ENCODE results near the gene KIF4A. TPM values are rescaled to one million over a fixed set of nuclear protein-coding genes. Genes with fewer than 3 reads are reported as not detected.

Gene KIF4A
- total and polyA plus RNA-seq, 9 of the 15 experiments (the other 6 are each of a cell fraction or from before 2014, with no cell fraction given), result 13.0 to 42.7 (median 35.9) TPM

GRCh38 chrX:70331161-70331560 is 41.3 kb downstream of the KIF4A start:
- Histone ChIP-seq H3K27ac (ENCODE audit: extremely low read depth, low read depth, low read length) (no peak overlapping the region), H4K20me1 (replicated peaks; ENCODE audit: control insufficient read depth, insufficient read depth, low read length) (no peaks in the 10 kb centered on the region), H3K4me1 (replicated peaks in 1 of 2; ENCODE audit: control insufficient read depth in 2 of 2, insufficient read depth in 2 of 2, low read length in 2 of 2) (no peaks in the 10 kb centered on the region), H3K9me3 (replicated peaks; ENCODE audit: control insufficient read depth, insufficient read depth, low read depth, low read length) (no peaks in the 10 kb centered on the region), H3K9ac (ENCODE audit: insufficient read depth in 1 of 2, low read depth in 2 of 2, low read length in 2 of 2) (no peak overlapping the region), H3K9me1 (ENCODE audit: control insufficient read depth, insufficient read depth, low read length) (no peaks in the 10 kb centered on the region), H3K27me3 (ENCODE audit: control insufficient read depth in 2 of 2, insufficient read depth in 2 of 2, low read length in 2 of 2) (no peaks in the 10 kb centered on the region), H3K4me3 (no peak overlapping the region), H3K79me2 (ENCODE audit: control insufficient read depth, insufficient read depth, low read length) (no peaks in the 10 kb centered on the region), H2AFZ (ENCODE audit: low read depth, low read length) (no peak overlapping the region), H3K4me2 (ENCODE audit: insufficient read depth, low read length) (no peak overlapping the region), H3K36me3 (ENCODE audit: control insufficient read depth, insufficient read depth, low read length) (peaks cover 51% of the 10 kb centered on the region; the same call in 2 of the 3 replicates)
- DNase-seq (ENCODE audit: extremely low read depth in 1 of 4, low spot score in 3 of 4) (no peak), FAIRE-seq (no peak), ATAC-seq (no peak)
- ChIA-PET CTCF (ENCODE audit: low intra/inter-chr PET ratio) (no interaction called here), POLR2A (no interaction called here)
- intact Hi-C loops (cut with micrococcal nuclease) (no loop called here), in situ Hi-C loops (cut with MboI) (no loop called here)
- WGBS (ENCODE audit: insufficient coverage, low coverage, missing lambda C conversion rate), result 85% methylated on average over 1 of the region's 1 CpG
- TF ChIP-seq POLR3A (IDR thresholded peaks at IDR 0.05; ENCODE audit: borderline replicate concordance, extremely low read depth, insufficient read depth, insufficient read length) (no peak), ZNF586 (CRISPR knock-in tag; conservative IDR thresholded peaks at IDR 0.05) (no peak), ZNF75A (CRISPR knock-in tag; IDR thresholded peaks at IDR 0.05) (no peak), ZNF197 (CRISPR knock-in tag; IDR thresholded peaks at IDR 0.05; ENCODE audit: low read depth) (no peak), BCLAF1 (IDR thresholded peaks at IDR 0.05; ENCODE audit: borderline replicate concordance in 1 of 2, control insufficient read depth in 1 of 2, low read depth in 2 of 2, low read length in 1 of 2) (no peak), MAFF (IDR thresholded peaks at IDR 0.05; ENCODE audit: low read length) (no peak)
- BruUV-seq (replicated peaks), result no TSS peak

Measured in K562 (cell line).